ENCODE measurements around the gene FUNDC1. TPM values are rescaled to one million over a fixed set of nuclear protein-coding genes. Genes with fewer than 3 reads are reported as not detected.

FUNDC1 gene, protein sequence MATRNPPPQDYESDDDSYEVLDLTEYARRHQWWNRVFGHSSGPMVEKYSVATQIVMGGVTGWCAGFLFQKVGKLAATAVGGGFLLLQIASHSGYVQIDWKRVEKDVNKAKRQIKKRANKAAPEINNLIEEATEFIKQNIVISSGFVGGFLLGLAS
- total RNA-seq = 10 to 100 TPM in 3 of 4 donors, 1 to 10 TPM in 1; 8.1 to 15.8 (median 10.4) TPM

DNA sequence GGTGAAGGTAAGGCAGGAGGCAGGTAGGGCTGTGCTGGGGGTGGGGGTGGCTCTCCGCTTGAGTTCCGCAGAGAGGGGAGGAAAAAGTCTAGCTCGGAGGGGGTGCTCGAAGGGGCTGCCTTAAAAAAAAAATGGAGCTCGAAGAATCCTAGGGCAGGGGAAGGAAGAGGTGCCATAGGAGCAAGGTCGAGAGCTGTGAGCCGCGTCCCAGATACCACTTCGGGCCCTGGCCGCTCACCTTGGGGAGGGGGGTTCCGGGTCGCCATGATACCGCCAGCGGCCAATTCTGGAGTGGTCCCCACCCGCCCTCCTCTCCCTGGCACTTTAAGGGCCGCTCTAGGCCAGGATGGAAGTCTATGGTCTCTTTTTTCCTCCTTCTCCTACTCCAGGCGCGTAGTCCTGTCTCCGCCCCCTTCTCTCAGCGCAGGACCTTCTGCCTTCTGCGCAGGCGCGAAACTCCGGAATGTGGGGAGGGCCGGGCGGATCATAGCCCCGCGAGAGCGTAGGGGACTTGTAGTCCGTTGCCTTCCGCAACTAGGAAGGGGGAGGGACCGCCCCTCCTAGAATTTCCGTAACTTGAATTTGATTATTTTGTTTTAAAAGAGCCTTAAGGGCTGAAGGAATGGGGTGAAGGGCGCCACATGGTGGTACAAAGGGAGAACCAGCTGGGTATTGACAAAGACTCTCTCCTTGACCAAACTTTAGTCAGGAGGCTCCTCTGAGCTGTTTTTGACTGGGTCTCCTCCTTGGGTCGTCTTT lies at the start of gene FUNDC1:
Gene FUNDC1 (minus strand): TSS at position 293 of the 759 bp plus-strand sequence. CDS start 27 bp downstream, at position 266.
- TF ChIP-seq CTCF (IDR thresholded peaks at IDR 0.05; ENCODE audit: low read depth) = no peak

- no peak for TF ChIP-seq CTCF (IDR thresholded peaks at IDR 0.05; ENCODE audit: low read depth)
Observed at GRCh38 chrX:44585866-44586265, 43.2 kb upstream of the FUNDC1 start.

- no peak for TF ChIP-seq CTCF (IDR thresholded peaks at IDR 0.05; ENCODE audit: low read depth)
Observed at GRCh38 chrX:44580466-44580865, 37.8 kb upstream of the FUNDC1 start.

- no peak for TF ChIP-seq CTCF (IDR thresholded peaks at IDR 0.05; ENCODE audit: low read depth)
Observed at GRCh38 chrX:44572340-44572938, 29.8 kb upstream of the FUNDC1 start.

- TF ChIP-seq CTCF (IDR thresholded peaks at IDR 0.05; ENCODE audit: low read depth) = no peak
Observed at GRCh38 chrX:44570522-44570921, 27.9 kb upstream of the FUNDC1 start.

DNA sequence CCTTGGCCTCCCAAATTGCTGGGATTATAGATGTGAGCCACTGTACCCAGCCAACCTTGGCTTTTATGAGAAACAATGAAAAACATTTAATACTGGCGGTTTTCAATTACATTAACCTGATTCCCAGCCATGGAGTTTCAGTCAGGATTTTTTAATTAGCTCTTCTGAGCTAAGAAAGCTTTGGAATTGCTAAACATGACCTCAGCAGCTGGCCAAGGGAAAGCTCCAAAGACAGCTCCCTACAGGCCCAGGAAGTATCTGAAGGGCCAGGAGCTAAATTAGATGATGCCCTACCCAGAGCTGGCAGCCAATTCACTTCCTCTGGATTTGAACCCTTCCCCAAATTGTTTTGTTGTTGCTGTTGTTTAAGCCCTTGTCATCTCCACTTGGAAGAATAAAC lies 26.5 kb upstream of the FUNDC1 start:
- no peak for TF ChIP-seq CTCF (IDR thresholded peaks at IDR 0.05; ENCODE audit: low read depth)

- TF ChIP-seq CTCF (IDR thresholded peaks at IDR 0.05; ENCODE audit: low read depth) = no peak
Observed at GRCh38 chrX:44568196-44568595, 25.5 kb upstream of the FUNDC1 start.

Measured in subcutaneous adipose tissue (tissue), 4 donors.